Measurements from ENCODE around the gene IQSEC3. TPM values are rescaled to one million over a fixed set of nuclear protein-coding genes. Genes with fewer than 3 reads are reported as not detected.
"Not testable (repeated sequence)": the region's sequence is repeated elsewhere in the genome, so short reads cannot be mapped to it uniquely, and the experiment has no call there.

Gene IQSEC3
- total RNA-seq, 1 donor from 2014 or later, result 1.1 TPM

DNA sequence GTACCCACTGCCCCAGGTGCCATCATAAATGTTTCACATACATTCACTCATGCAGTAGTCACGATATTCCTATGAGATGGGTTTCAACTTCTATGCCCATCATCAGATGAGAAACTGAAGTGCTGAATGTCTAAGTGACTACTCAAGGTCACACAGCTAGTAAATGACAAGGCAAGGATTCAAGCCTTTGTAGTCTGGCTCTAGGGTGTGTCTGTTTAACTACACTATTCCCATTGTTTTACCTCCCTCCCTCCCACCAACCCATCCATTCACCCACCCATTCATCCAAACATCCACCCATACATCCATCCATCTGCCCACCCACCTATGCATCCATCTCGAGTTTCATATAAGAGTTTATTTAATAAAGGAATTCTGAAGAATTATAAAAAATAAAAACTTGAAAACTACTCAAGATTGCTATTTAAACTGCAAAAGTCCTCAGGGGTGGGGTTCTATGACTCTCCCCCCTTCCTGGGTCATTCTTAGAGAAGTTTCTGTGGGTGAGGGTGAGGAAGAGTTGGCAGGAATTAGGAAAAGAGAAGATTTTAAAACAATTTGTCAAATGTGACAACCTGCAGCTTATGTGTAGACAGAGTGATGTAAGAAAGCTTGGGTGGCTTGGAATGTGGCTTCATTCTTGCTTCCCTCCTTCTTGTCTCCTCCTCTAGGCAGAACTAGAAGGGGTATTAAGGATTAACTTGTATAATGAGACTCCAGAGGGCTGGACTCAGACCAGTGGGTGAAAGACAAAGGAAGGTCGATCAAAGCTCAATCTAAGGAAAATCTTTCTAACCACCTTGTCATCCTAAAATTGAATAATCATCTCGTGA is 13.4 kb upstream of the IQSEC3 start:
- H3K27me3 Mint-ChIP-seq (ENCODE audit: low read depth), result peaks cover 76% of the 10 kb centered on the region
- H3K4me1 Mint-ChIP-seq; H3K9me3 Mint-ChIP-seq; H3K4me3 Mint-ChIP-seq; H3K36me3 Mint-ChIP-seq (ENCODE audit: low read depth); DNase-seq (ENCODE audit: low read depth, low spot score); H3K27ac Mint-ChIP-seq (ENCODE audit: unreplicated experiment): not testable (repeated sequence)

DNA sequence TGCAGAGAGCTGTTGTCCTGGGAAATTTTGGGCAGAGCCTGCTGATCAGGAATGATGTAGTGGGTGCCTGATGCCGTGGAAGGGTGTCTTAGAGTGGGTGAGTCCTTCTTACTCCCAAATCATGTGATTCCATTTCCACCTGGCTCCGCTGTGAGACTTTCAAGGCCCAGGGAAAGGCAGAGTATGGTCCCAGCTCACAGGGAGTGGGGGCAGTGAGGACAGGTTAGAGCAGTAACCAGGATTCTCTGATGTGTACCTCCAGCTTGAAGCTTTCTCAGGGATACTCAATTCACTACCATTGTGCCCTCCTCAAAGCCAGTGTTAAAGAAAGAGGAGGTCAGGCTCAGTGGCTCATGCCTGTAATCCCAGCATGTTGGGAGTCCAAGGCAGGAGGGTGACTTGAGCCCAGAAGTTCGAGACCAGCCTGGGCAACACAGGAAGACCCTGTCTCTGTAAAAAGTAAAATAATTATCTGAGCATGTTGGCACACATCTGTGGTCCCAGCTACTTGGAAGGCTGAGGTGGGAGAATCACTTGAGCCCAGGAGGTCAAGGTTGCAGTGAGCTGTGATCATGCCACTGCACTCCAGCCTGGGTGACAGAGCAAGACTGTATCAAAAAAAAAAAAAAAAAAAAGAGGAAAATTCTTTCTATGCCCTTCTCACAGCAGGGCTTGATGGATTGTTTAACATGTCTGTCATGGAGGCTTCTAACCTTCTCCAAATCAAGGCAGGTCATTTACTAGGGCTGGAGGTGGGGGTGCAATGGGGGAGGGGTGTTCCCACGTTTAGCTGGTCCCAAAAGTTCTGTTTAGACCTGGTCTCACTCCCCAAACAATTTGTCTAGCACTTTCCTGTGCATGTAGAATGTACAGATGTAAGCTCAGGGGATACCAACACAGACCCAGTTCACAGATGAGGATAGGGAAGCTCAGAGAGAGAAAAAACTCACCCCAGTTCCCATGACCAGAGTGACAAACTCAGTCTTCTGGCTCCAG is 12.5 kb upstream of the IQSEC3 start:
- Mint-ChIP-seq H3K4me3 (no peak overlapping the region), H3K9me3 (peaks cover 2% of the 10 kb centered on the region), H3K27me3 (ENCODE audit: low read depth) (peaks cover 78% of the 10 kb centered on the region), H3K27ac (ENCODE audit: unreplicated experiment) (no peak overlapping the region), H3K36me3 (ENCODE audit: low read depth) (no peaks in the 10 kb centered on the region), H3K4me1 (no peaks in the 10 kb centered on the region)
- peak; percentile 1 for DNase-seq (ENCODE audit: low read depth, low spot score)
- TF ChIP-seq, protein P1, sequence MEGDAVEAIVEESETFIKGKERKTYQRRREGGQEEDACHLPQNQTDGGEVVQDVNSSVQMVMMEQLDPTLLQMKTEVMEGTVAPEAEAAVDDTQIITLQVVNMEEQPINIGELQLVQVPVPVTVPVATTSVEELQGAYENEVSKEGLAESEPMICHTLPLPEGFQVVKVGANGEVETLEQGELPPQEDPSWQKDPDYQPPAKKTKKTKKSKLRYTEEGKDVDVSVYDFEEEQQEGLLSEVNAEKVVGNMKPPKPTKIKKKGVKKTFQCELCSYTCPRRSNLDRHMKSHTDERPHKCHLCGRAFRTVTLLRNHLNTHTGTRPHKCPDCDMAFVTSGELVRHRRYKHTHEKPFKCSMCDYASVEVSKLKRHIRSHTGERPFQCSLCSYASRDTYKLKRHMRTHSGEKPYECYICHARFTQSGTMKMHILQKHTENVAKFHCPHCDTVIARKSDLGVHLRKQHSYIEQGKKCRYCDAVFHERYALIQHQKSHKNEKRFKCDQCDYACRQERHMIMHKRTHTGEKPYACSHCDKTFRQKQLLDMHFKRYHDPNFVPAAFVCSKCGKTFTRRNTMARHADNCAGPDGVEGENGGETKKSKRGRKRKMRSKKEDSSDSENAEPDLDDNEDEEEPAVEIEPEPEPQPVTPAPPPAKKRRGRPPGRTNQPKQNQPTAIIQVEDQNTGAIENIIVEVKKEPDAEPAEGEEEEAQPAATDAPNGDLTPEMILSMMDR (conservative IDR thresholded peaks at IDR 0.05), result no peak

GRCh38 chr12:54750-55535 is 11.6 kb upstream of the IQSEC3 start:
- Mint-ChIP-seq H3K36me3 (ENCODE audit: low read depth) (no peaks in the 10 kb centered on the region), H3K27me3 (ENCODE audit: low read depth) (peaks cover 81% of the 10 kb centered on the region), H3K27ac (ENCODE audit: unreplicated experiment) (no peak overlapping the region), H3K4me1 (no peaks in the 10 kb centered on the region), H3K4me3 (no peak overlapping the region), H3K9me3 (peaks cover 2% of the 10 kb centered on the region)
- DNase-seq (ENCODE audit: low read depth, low spot score), result no peak
- TF ChIP-seq, protein P1 (conservative IDR thresholded peaks at IDR 0.05), result no peak

GRCh38 chr12:56683-57346 is 9.8 kb upstream of the IQSEC3 start:
- Mint-ChIP-seq H3K27me3 (ENCODE audit: low read depth) (peaks cover 91% of the 10 kb centered on the region), H3K4me1 (no peaks in the 10 kb centered on the region), H3K4me3 (no peak overlapping the region), H3K27ac (ENCODE audit: unreplicated experiment) (no peak overlapping the region), H3K9me3 (peaks cover 2% of the 10 kb centered on the region), H3K36me3 (ENCODE audit: low read depth) (no peaks in the 10 kb centered on the region)
- TF ChIP-seq, protein P1 (conservative IDR thresholded peaks at IDR 0.05), result no peak
- DNase-seq (ENCODE audit: low read depth, low spot score), result no peak

- DNase-seq (ENCODE audit: low read depth, low spot score), result no peak
- H3K9me3 Mint-ChIP-seq, result peaks cover 2% of the 10 kb centered on the region
- TF ChIP-seq, protein P1 (conservative IDR thresholded peaks at IDR 0.05), result no peak
- no peaks in the 10 kb centered on the region for H3K4me1 Mint-ChIP-seq
- H3K36me3 Mint-ChIP-seq (ENCODE audit: low read depth), result no peaks in the 10 kb centered on the region
- H3K4me3 Mint-ChIP-seq, result no peak overlapping the region
- H3K27me3 Mint-ChIP-seq (ENCODE audit: low read depth), result peaks cover 88% of the 10 kb centered on the region
- no peak overlapping the region for H3K27ac Mint-ChIP-seq (ENCODE audit: unreplicated experiment)
Observed at GRCh38 chr12:57539-57938, 9.0 kb upstream of the IQSEC3 start.
